ENCODE data around the gene FAM3D. TPM values are rescaled to one million over a fixed set of nuclear protein-coding genes. Genes with fewer than 3 reads are reported as not detected.

FAM3D gene
- total and polyA plus RNA-seq, 10 of the 15 experiments (the other 5 are each of a cell fraction or from before 2014, with no cell fraction given), result 0.04 to 0.07 TPM; not detected in 8

DNA sequence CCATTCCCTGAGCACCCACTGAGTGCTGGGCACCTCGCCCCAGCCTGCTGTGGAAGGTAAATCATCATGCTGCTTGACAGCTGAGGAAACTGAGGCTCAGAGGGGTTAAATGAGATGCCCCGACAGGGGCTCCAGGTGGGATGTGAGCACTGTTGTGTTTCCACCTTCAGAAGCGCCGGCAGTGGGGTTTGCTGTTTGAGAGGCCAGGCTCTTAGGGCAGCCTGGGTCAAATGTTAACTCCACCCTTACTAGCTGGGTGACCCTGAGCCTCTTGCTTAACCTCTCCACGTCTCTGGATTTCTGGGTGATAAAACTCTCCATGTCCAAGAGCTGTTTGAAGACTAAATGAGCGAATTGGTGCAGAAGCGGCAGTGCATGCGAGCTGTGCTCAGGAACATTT is 43.1 kb downstream of the FAM3D start (continued):
- no peak for TF ChIP-seq NR2C2 (IDR thresholded peaks at IDR 0.05; ENCODE audit: borderline replicate concordance, control insufficient read depth, insufficient read length, low read depth)
- no peak for TF ChIP-seq POU2F2 (IDR thresholded peaks at IDR 0.05; ENCODE audit: borderline replicate concordance, low read depth, low read length)

DNA sequence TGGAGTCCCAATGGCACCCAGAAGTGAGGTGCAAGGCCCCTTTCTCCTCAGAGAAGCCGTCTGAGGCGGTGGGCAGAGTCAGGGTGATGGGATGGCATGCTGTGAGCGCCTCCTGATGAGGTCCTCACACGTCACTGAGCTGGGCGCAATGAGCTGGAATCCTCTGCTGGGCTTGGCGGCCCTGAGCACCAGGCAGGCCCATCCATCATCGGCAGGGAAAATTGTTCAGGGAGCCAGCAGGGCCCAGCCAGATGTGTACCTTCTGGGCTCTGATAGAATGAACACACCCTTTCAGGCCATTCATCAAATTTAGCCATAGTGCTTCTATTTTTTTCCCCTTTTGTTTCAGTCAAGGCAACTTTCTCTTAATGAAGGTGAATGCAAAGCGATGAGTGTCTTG is 43.7 kb downstream of the FAM3D start:
- H3K4me1 ChIP-seq (ENCODE audit: control insufficient read depth, insufficient read depth, low read length), result no peaks in the 10 kb centered on the region
- 36% methylated on average over 8 of the region's 8 CpGs for WGBS (ENCODE audit: insufficient coverage, insufficient replicate concordance, low lambda C conversion rate, missing lambda C conversion rate)
- no peak for TF ChIP-seq ETV6 (conservative IDR thresholded peaks at IDR 0.05 in 1 of 2, IDR thresholded peaks at IDR 0.05 in 1 of 2; ENCODE audit: borderline replicate concordance in 1 of 2, low read depth in 1 of 2)
- TF ChIP-seq, protein P1, sequence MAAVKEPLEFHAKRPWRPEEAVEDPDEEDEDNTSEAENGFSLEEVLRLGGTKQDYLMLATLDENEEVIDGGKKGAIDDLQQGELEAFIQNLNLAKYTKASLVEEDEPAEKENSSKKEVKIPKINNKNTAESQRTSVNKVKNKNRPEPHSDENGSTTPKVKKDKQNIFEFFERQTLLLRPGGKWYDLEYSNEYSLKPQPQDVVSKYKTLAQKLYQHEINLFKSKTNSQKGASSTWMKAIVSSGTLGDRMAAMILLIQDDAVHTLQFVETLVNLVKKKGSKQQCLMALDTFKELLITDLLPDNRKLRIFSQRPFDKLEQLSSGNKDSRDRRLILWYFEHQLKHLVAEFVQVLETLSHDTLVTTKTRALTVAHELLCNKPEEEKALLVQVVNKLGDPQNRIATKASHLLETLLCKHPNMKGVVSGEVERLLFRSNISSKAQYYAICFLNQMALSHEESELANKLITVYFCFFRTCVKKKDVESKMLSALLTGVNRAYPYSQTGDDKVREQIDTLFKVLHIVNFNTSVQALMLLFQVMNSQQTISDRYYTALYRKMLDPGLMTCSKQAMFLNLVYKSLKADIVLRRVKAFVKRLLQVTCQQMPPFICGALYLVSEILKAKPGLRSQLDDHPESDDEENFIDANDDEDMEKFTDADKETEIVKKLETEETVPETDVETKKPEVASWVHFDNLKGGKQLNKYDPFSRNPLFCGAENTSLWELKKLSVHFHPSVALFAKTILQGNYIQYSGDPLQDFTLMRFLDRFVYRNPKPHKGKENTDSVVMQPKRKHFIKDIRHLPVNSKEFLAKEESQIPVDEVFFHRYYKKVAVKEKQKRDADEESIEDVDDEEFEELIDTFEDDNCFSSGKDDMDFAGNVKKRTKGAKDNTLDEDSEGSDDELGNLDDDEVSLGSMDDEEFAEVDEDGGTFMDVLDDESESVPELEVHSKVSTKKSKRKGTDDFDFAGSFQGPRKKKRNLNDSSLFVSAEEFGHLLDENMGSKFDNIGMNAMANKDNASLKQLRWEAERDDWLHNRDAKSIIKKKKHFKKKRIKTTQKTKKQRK (IDR thresholded peaks at IDR 0.05; ENCODE audit: low read depth, low read length), result no peak
- TF ChIP-seq HDAC6 (IDR thresholded peaks at IDR 0.05; ENCODE audit: unreplicated experiment), result no peak
- TF ChIP-seq, protein P2, sequence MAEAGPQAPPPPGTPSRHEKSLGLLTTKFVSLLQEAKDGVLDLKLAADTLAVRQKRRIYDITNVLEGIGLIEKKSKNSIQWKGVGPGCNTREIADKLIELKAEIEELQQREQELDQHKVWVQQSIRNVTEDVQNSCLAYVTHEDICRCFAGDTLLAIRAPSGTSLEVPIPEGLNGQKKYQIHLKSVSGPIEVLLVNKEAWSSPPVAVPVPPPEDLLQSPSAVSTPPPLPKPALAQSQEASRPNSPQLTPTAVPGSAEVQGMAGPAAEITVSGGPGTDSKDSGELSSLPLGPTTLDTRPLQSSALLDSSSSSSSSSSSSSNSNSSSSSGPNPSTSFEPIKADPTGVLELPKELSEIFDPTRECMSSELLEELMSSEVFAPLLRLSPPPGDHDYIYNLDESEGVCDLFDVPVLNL (IDR thresholded peaks at IDR 0.05; ENCODE audit: low read depth, low read length), result no peak
- TF ChIP-seq MYB (IDR thresholded peaks at IDR 0.05; ENCODE audit: borderline replicate concordance, low read depth, low read length), result no peak
- TF ChIP-seq TCF12 (IDR thresholded peaks at IDR 0.05; ENCODE audit: low read depth, low read length), result no peak
- no peak for TF ChIP-seq CHD4 (IDR thresholded peaks at IDR 0.05)
- ChIA-PET CTCF (interaction anchor here (1.4 kb wide), 1 partner anchor 53 kb away, joined by 3 read pairs; no protein-coding TSS in a partner anchor), SMC1A (ENCODE audit: uncharacterized antibody, unreplicated experiment) (no interaction called here), RAD21 (ENCODE audit: unreplicated experiment) (no interaction called here), POLR2A (no interaction called here)
- FAIRE-seq (no peak), ATAC-seq (no peak), DNase-seq (ENCODE audit: low read depth, low spot score) (no peak)
- H3K9ac ChIP-seq (ENCODE audit: control insufficient read depth, insufficient read depth, low read length), result no peak overlapping the region
- BruUV-seq (replicated peaks), result no TSS peak
- peaks cover 0 to 1% of the 10 kb centered on the region in 2 experiments; a peak in 2 of 4 replicates for H3K27me3 ChIP-seq (replicated peaks in 1 of 2; ENCODE audit: control insufficient read depth in 2 of 2, insufficient read depth in 2 of 2, low read length in 1 of 2)
- no peaks in the 10 kb centered on the region; the same call in 1 of the 2 replicates for H4K20me1 ChIP-seq (ENCODE audit: control insufficient read depth, insufficient read depth)
- no peak overlapping the region for H3K27ac ChIP-seq (ENCODE audit: control insufficient read depth, insufficient read depth)
- no peak overlapping the region for H3K4me2 ChIP-seq (ENCODE audit: control insufficient read depth, insufficient read depth)
- H3K4me3 ChIP-seq, result no peak overlapping the region
- intact Hi-C loops (cut with micrococcal nuclease; ENCODE audit: unreplicated experiment), result no loop called here
- in situ Hi-C loops (cut with MboI), result loop anchor here (10.0 kb wide), 1 partner anchor 438 kb away; no protein-coding TSS in a partner anchor
- H3K9me3 ChIP-seq (replicated peaks; ENCODE audit: control insufficient read depth, insufficient read depth, low read length), result no peaks in the 10 kb centered on the region
- no peak overlapping the region for H2AFZ ChIP-seq (ENCODE audit: control insufficient read depth, low read depth, low read length)
- H3K36me3 ChIP-seq (ENCODE audit: control insufficient read depth in 2 of 2, insufficient read depth in 2 of 2, low read length in 1 of 2), result no peaks in the 10 kb centered on the region
- H3K79me2 ChIP-seq (ENCODE audit: control insufficient read depth, insufficient read depth, low read length), result no peaks in the 10 kb centered on the region
